GM23338 (cell line): ENCODE measurements around the gene LIMA1. TPM values are rescaled to one million over a fixed set of nuclear protein-coding genes. Genes with fewer than 3 reads are reported as not detected.

Experiments used
- ATAC-seq: fragments of 200-7000 bp; cut with Tn5 transposase; 3 replicates; pipeline ENCODE4 v1.9.1; 2020
- DNase-seq: peaks from one replicate; pipeline ENCODE4 v3.0.0-alpha.2; 2015; ENCODE audit warnings: low spot score
- H2AFZ ChIP-seq: fragments of 200-600 bp; sonication (generic); 2 replicates; pipeline ENCODE4 v1.8.0; 2016; ENCODE audit warnings: antibody characterized with exemption, mild to moderate bottlenecking, moderate library complexity
- H3F3A ChIP-seq: fragments of 200-600 bp; sonication (generic); replicated peaks from 2 replicates; pipeline ENCODE4 v1.8.0; 2017; ENCODE audit warnings: antibody characterized with exemption, mixed run types, low read depth
- H3K27ac ChIP-seq: fragments of 200-600 bp; sonication (generic); 2 replicates; pipeline ENCODE4 v1.6.1; 2016; ENCODE audit warnings: low read depth
- H3K27me3 ChIP-seq: fragments of 200-600 bp; sonication (generic); 2 replicates; pipeline ENCODE4 v1.8.0; 2016; ENCODE audit warnings: mild to moderate bottlenecking, mixed run types, moderate library complexity; ENCODE audit not compliant: insufficient read depth
- H3K36me3 ChIP-seq: fragments of 200-600 bp; sonication (generic); 2 replicates; pipeline ENCODE4 v1.8.0; 2016; ENCODE audit warnings: mild to moderate bottlenecking; ENCODE audit not compliant: insufficient read depth
- H3K4me1 ChIP-seq: fragments of 200-600 bp; sonication (generic); 2 replicates; pipeline ENCODE4 v1.8.0; 2016; ENCODE audit warnings: mild to moderate bottlenecking, moderate library complexity; ENCODE audit not compliant: insufficient read depth
- H3K4me2 ChIP-seq: fragments of 200-600 bp; sonication (generic); 2 replicates; pipeline ENCODE4 v1.7.1; 2017; ENCODE audit warnings: mixed run types
- H3K4me3 ChIP-seq: fragments of 200-600 bp; sonication (generic); 2 replicates; pipeline ENCODE4 v1.6.1; 2016; ENCODE audit warnings: mixed run types
- H3K79me2 ChIP-seq: fragments of 200-600 bp; sonication (generic); replicated peaks from 2 replicates; pipeline ENCODE4 v1.8.0; 2017; ENCODE audit warnings: mild to moderate bottlenecking; ENCODE audit not compliant: insufficient read depth
- H3K9me2 ChIP-seq: fragments of 200-600 bp; sonication (generic); 2 replicates; pipeline ENCODE4 v1.8.0; 2017; ENCODE audit not compliant: insufficient read depth
- H4K20me1 ChIP-seq: fragments of 200-600 bp; sonication (generic); replicated peaks from 2 replicates; pipeline ENCODE4 v1.8.0; 2017; ENCODE audit warnings: mild to moderate bottlenecking; ENCODE audit not compliant: insufficient read depth
- H3K27ac Mint-ChIP-seq: 2 replicates; pipeline ENCODE4 v1.8.0; 2020; ENCODE audit warnings: inconsistent platforms, mild to moderate bottlenecking, moderate library complexity, mixed read lengths
- H3K27me3 Mint-ChIP-seq: 3 replicates; pipeline ENCODE4 v1.8.0; 2022; ENCODE audit warnings: low read depth, mild to moderate bottlenecking, moderate library complexity, mixed read lengths, inconsistent platforms; ENCODE audit not compliant: insufficient read depth, poor library complexity
- H3K36me3 Mint-ChIP-seq: 3 replicates; pipeline ENCODE4 v1.8.0; 2021; ENCODE audit warnings: low read depth, mild to moderate bottlenecking, inconsistent platforms, moderate library complexity, mixed read lengths
- H3K4me1 Mint-ChIP-seq: 3 replicates; pipeline ENCODE4 v1.8.0; 2020; ENCODE audit warnings: mild to moderate bottlenecking, inconsistent platforms, mixed read lengths
- H3K4me3 Mint-ChIP-seq: 3 replicates; pipeline ENCODE4 v1.8.0; 2021; ENCODE audit warnings: moderate library complexity, mild to moderate bottlenecking, inconsistent platforms, mixed read lengths
- H3K9me3 Mint-ChIP-seq: 3 replicates; pipeline ENCODE4 v1.8.0; 2020; ENCODE audit warnings: moderate library complexity, mild to moderate bottlenecking, inconsistent platforms, mixed read lengths
- CREB1 ChIP-seq: fragments of 250-450 bp; sonication (Bioruptor Pico); IDR thresholded peaks from 2 replicates; pipeline ENCODE4 v1.5.0; 2020; ENCODE audit warnings: low read depth, mild to moderate bottlenecking, moderate library complexity
- ETS1 ChIP-seq: IDR thresholded peaks from 2 replicates; pipeline ENCODE4 v1.6.1; 2016; ENCODE audit warnings: antibody characterized with exemption
- EZH2 ChIP-seq: fragments of 200-600 bp; sonication (generic); IDR thresholded peaks from one replicate; pipeline ENCODE4 v1.8.0; 2017; ENCODE audit warnings: antibody characterized with exemption, mild to moderate bottlenecking, low read depth; ENCODE audit not compliant: unreplicated experiment
- JUNB ChIP-seq: IDR thresholded peaks from one replicate; pipeline ENCODE4 v1.6.1; 2016; ENCODE audit warnings: antibody characterized with exemption; ENCODE audit not compliant: unreplicated experiment
- NANOG ChIP-seq: IDR thresholded peaks from 2 replicates; pipeline ENCODE4 v1.6.1; 2016; ENCODE audit warnings: antibody characterized with exemption, borderline replicate concordance
- POLR2AphosphoS5 ChIP-seq: IDR thresholded peaks from 2 replicates; pipeline ENCODE4 v1.6.1; 2016; ENCODE audit warnings: antibody characterized with exemption, low read depth
- ZNF114 ChIP-seq: fragments of 250-450 bp; sonication (Bioruptor Pico); IDR thresholded peaks from 2 replicates; pipeline ENCODE4 v1.5.0; 2020; ENCODE audit warnings: mild to moderate bottlenecking, moderate library complexity
- ZNF331 ChIP-seq: fragments of 250-450 bp; sonication (Bioruptor Pico); IDR thresholded peaks from 2 replicates; pipeline ENCODE4 v1.5.0; 2020; ENCODE audit warnings: low read depth, mild to moderate bottlenecking, moderate library complexity
- polyA plus RNA-seq: library from polyadenylated mRNA; unstranded; fragments of >200 nt; fragmentation: Nextera tagmentation; extraction: Ambion mirVana; gene quantifications from 2 replicates; pipeline ENCODE4 v1.2.1, GENCODE V29; 2016
- total RNA-seq: library from RNA; depleted of rRNA; stranded (reverse); fragments of >200 nt; shearing (Covaris generic); gene quantifications from 2 replicates; pipeline ENCODE4 v1.2.3, GENCODE V29; 2014
- TF ChIP-seq, protein P1 (sequence below): fragments of 250-450 bp; sonication (Bioruptor Pico); IDR thresholded peaks from 2 replicates; pipeline ENCODE4 v1.5.0; 2020; ENCODE audit warnings: mild to moderate bottlenecking, moderate library complexity
- TF ChIP-seq, protein P2 (sequence below): IDR thresholded peaks from one replicate; pipeline ENCODE4 v1.6.1; 2018; ENCODE audit warnings: antibody characterized with exemption; ENCODE audit not compliant: unreplicated experiment

Gene LIMA1
- total and polyA plus RNA-seq, 2 experiments from 2014 or later = 27.7 to 29.6 TPM

GRCh38 chr12:50192236-50192635 lies 91.1 kb downstream of the LIMA1 start (continued):
- TF ChIP-seq ETS1 (no peak), NANOG (no peak), ZNF114 (CRISPR knock-in tag) (no peak), CREB1 (CRISPR knock-in tag) (no peak)

GRCh38 chr12:50190859-50191258 lies 92.5 kb downstream of the LIMA1 start:
- no peak overlapping the region for H3K27ac Mint-ChIP-seq
- Histone ChIP-seq H3K79me2 (no peaks in the 10 kb centered on the region), H3F3A (no peaks in the 10 kb centered on the region), H4K20me1 (no peaks in the 10 kb centered on the region), H3K9me2 (no peaks in the 10 kb centered on the region), H2AFZ (no peak overlapping the region), H3K4me1 (no peaks in the 10 kb centered on the region), H3K4me3 (no peak overlapping the region), H3K27me3 (no peaks in the 10 kb centered on the region), H3K27ac (no peak overlapping the region), H3K4me2 (no peak overlapping the region), H3K36me3 (peaks cover 10% of the 10 kb centered on the region)
- no peak overlapping the region for H3K4me3 Mint-ChIP-seq
- no peaks in the 10 kb centered on the region; the same call in 2 of the 3 replicates for H3K4me1 Mint-ChIP-seq
- H3K27me3 Mint-ChIP-seq = no peaks in the 10 kb centered on the region
- no peak for ATAC-seq
- TF ChIP-seq JUNB (no peak), POLR2AphosphoS5 (no peak), ETS1 (no peak), ZNF114 (CRISPR knock-in tag) (no peak), EZH2 (no peak), ZNF331 (no peak), CREB1 (CRISPR knock-in tag) (no peak)
- TF ChIP-seq, protein P1, sequence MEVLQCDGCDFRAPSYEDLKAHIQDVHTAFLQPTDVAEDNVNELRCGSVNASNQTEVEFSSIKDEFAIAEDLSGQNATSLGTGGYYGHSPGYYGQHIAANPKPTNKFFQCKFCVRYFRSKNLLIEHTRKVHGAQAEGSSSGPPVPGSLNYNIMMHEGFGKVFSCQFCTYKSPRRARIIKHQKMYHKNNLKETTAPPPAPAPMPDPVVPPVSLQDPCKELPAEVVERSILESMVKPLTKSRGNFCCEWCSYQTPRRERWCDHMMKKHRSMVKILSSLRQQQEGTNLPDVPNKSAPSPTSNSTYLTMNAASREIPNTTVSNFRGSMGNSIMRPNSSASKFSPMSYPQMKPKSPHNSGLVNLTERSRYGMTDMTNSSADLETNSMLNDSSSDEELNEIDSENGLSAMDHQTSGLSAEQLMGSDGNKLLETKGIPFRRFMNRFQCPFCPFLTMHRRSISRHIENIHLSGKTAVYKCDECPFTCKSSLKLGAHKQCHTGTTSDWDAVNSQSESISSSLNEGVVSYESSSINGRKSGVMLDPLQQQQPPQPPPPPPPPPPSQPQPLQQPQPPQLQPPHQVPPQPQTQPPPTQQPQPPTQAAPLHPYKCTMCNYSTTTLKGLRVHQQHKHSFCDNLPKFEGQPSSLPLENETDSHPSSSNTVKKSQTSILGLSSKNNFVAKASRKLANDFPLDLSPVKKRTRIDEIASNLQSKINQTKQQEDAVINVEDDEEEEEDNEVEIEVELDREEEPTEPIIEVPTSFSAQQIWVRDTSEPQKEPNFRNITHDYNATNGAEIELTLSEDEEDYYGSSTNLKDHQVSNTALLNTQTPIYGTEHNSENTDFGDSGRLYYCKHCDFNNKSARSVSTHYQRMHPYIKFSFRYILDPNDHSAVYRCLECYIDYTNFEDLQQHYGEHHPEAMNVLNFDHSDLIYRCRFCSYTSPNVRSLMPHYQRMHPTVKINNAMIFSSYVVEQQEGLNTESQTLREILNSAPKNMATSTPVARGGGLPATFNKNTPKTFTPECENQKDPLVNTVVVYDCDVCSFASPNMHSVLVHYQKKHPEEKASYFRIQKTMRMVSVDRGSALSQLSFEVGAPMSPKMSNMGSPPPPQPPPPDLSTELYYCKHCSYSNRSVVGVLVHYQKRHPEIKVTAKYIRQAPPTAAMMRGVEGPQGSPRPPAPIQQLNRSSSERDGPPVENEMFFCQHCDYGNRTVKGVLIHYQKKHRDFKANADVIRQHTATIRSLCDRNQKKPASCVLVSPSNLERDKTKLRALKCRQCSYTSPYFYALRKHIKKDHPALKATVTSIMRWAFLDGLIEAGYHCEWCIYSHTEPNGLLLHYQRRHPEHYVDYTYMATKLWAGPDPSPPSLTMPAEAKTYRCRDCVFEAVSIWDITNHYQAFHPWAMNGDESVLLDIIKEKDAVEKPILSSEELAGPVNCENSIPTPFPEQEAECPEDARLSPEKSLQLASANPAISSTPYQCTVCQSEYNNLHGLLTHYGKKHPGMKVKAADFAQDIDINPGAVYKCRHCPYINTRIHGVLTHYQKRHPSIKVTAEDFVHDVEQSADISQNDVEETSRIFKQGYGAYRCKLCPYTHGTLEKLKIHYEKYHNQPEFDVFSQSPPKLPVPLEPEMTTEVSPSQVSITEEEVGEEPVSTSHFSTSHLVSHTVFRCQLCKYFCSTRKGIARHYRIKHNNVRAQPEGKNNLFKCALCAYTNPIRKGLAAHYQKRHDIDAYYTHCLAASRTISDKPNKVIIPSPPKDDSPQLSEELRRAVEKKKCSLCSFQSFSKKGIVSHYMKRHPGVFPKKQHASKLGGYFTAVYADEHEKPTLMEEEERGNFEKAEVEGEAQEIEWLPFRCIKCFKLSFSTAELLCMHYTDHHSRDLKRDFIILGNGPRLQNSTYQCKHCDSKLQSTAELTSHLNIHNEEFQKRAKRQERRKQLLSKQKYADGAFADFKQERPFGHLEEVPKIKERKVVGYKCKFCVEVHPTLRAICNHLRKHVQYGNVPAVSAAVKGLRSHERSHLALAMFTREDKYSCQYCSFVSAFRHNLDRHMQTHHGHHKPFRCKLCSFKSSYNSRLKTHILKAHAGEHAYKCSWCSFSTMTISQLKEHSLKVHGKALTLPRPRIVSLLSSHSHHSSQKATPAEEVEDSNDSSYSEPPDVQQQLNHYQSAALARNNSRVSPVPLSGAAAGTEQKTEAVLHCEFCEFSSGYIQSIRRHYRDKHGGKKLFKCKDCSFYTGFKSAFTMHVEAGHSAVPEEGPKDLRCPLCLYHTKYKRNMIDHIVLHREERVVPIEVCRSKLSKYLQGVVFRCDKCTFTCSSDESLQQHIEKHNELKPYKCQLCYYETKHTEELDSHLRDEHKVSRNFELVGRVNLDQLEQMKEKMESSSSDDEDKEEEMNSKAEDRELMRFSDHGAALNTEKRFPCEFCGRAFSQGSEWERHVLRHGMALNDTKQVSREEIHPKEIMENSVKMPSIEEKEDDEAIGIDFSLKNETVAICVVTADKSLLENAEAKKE (CRISPR knock-in tag) = no peak
- TF ChIP-seq, protein P2, sequence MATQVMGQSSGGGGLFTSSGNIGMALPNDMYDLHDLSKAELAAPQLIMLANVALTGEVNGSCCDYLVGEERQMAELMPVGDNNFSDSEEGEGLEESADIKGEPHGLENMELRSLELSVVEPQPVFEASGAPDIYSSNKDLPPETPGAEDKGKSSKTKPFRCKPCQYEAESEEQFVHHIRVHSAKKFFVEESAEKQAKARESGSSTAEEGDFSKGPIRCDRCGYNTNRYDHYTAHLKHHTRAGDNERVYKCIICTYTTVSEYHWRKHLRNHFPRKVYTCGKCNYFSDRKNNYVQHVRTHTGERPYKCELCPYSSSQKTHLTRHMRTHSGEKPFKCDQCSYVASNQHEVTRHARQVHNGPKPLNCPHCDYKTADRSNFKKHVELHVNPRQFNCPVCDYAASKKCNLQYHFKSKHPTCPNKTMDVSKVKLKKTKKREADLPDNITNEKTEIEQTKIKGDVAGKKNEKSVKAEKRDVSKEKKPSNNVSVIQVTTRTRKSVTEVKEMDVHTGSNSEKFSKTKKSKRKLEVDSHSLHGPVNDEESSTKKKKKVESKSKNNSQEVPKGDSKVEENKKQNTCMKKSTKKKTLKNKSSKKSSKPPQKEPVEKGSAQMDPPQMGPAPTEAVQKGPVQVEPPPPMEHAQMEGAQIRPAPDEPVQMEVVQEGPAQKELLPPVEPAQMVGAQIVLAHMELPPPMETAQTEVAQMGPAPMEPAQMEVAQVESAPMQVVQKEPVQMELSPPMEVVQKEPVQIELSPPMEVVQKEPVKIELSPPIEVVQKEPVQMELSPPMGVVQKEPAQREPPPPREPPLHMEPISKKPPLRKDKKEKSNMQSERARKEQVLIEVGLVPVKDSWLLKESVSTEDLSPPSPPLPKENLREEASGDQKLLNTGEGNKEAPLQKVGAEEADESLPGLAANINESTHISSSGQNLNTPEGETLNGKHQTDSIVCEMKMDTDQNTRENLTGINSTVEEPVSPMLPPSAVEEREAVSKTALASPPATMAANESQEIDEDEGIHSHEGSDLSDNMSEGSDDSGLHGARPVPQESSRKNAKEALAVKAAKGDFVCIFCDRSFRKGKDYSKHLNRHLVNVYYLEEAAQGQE = no peak
- peaks cover 22% of the 10 kb centered on the region; the same call in 2 of the 3 replicates for H3K36me3 Mint-ChIP-seq
- H3K9me3 Mint-ChIP-seq = no peaks in the 10 kb centered on the region
- DNase-seq = no peak
